Measurements from ENCODE around the gene CNIH1.
"Not testable (repeated sequence)": the region's sequence is repeated elsewhere in the genome, so short reads cannot be mapped to it uniquely, and the experiment has no call there.

CNIH1 gene

GRCh38 chr14:54465654-54466053, 24.5 kb upstream of the CNIH1 start:
- DNase-seq = no peak

DNA sequence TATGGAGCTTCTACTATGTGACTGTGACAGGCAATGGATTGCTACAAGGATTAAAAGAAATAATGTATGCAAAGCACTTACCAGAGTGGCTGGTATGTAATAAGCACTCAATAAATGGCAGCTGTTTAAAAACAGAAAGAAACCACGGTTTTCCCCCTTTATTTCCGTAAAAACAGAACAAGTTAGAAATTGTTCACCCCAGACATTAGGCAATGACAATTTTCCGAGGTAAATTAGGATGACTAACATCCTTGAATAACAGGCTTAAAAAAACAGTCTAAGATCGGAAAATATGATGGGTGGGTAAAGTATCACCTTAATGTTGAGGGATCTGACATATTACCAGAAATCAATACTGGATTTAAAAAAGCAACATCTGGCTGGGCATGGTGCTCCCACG, 20.9 kb upstream of the CNIH1 start:
- no peak for DNase-seq

DNA sequence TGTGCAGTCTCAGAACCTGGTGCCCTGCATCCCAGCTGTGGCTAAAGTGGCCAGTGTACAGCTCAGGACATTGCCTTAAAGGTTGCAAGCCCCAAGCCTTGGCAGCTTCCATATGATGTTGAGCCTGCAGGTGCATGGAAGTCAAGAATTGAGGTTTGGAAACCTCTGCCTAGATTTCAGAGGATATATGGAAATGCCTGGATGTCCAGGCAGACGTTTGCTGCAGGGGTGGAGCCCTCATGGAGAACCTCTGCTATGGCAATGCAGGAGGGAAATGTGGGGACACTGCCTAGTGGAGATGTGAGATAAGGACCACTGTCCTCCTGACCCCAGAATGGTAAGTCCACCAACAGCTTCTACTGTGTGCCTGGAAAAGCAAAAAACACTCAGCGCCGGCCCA, 17.9 kb upstream of the CNIH1 start:
- no peak for DNase-seq

DNA sequence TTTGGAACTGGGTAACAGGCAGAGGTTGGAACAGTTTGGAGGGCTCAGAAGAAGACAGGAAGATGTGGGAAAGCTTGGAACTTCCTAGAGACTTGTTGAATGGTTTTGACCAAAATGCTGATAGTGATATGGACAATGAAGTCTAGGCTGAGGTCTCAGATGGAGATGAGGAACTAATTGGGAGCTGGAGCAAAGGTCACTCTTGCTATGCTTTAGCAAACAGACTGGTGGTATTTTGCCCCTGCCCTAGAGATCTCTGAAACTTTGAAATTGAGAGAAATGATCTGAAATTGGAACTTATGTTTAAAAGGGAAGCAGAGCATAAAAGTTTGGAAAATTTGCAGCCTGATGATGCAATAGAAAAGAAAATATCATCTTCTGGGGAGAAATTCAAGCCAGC, 17.4 kb upstream of the CNIH1 start:
- not testable (repeated sequence) for DNase-seq

GRCh38 chr14:54457609-54457996, 16.4 kb upstream of the CNIH1 start:
- no peak for DNase-seq

GRCh38 chr14:54456820-54457608, 15.8 kb upstream of the CNIH1 start:
- DNase-seq = not testable (repeated sequence)

DNA sequence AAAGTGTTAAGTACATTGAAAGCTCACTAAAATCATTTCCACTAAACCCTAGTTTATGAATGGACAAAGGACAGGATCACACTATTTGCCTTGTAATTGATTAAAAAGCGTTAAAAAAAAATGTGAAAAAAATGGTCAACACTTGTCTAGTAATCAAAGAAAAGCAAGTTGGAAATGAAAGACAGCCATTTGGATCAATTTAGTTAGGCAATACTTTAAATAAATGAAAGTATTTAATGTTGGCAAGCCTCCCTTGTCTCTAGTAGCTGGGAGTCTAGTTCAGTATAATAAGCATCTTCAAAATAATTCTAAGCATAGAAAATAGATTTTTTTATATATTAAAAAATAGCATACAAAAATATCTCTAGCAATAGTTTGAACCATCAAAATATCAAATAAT, 14.2 kb upstream of the CNIH1 start:
- no peak for DNase-seq

DNA sequence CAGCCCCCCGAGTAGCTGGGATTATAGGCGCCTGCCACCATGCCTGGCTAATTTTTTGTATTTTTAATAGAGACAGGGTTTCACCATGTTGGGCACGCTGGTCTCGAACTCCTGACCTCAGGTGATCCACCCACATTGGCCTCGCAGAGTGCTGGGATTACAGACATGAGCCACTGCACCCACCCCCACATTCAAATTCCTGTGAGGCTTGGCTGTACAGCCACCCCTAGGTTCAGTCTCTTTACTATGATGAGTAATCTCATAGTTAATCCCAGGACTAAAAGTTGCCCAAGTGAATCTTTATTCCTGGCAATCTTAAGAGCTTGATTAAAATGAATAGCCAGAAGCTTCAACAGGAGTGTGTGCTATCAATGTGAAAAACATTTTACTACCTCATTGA, 12.8 kb upstream of the CNIH1 start:
- not testable (repeated sequence) for DNase-seq

DNA sequence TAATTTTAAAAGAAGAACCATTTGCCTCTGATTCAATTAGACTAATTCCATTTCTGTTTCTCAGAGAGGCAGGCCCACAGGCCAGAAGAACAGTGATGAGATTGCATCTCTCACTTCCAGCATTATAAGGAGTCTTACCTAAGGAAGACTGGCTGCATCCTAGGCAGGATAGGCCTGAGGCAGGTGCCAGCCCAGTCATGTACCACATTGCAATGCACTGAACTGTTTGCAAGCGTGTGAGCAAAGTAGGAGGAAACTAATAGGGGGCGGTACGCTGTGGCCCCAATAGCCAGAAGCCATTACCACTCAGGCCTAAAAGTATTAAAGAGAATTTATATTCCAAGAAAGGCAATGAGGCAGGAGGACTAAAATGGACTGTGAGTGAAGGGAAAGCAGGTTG, 12.1 kb upstream of the CNIH1 start:
- no peak for DNase-seq

- DNase-seq = no peak
Observed at GRCh38 chr14:54451961-54452360, 10.8 kb upstream of the CNIH1 start.

DNA sequence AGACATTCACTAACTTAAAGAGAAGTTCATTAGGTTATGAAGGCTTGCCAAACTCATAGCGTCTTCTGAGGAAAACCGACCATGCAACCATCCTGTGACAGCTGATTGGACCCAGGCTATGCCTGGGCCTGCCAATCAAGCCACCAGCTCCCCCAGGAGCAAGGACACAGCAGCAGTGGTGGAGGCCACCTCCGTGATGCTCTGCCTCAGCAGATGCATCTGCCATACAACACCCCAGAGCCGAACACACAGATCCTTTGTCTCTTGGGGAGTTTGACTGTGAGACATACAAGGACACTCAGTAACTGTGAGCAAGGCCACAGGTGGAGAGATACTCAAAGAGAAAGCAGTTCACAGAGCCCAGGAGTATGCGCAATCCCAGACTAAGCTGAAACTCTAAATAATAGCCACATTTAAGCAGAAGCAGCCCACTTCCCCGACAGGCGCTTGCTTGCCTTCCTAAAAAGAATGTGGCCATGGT, 10.0 kb upstream of the CNIH1 start:
- DNase-seq = no peak

DNA sequence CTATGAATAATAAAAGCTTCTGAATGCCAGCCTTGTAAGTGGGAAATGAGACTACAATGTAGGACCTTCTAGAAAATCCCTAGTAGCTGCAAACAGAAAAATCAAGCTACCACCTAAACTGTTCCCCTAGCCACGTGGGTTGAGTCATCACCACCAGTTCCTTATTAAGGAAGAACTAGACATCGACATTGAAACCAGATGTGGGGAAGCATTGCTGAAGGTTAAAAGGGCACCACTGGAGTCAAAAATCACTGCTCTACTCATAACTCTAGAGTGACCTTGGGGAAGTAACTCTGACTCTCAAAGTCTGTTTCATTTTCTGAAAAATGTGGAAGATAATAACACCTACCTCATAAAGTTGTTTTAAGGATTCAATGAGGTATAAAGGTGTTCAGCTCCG, 9.4 kb upstream of the CNIH1 start:
- DNase-seq = no peak

DNA sequence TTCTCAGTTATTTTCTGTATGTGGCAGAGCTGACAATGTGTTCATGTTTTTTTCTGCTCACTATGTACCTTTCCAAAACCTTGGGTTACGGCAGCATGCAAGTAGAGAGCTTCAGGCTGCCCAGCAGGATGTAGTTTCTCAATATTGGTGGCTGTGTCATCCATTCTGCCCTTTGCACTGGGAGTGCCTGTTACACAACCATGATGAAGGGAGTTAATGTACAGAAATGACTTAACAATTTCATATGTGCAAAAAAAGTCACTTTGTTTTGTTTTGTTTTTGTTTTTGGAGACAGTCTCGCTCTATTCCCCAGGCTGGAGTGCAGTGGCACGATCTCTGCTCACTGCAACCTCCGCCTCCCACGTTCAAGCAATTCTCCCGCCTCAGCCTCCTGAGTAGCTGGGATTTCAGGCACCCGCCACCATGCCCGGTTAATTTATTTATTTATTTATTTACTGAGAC, 6.1 kb upstream of the CNIH1 start:
- DNase-seq = no peak

- DNase-seq = peak; percentile 83
Observed at GRCh38 chr14:54446161-54446693, 5.1 kb upstream of the CNIH1 start.

DNA sequence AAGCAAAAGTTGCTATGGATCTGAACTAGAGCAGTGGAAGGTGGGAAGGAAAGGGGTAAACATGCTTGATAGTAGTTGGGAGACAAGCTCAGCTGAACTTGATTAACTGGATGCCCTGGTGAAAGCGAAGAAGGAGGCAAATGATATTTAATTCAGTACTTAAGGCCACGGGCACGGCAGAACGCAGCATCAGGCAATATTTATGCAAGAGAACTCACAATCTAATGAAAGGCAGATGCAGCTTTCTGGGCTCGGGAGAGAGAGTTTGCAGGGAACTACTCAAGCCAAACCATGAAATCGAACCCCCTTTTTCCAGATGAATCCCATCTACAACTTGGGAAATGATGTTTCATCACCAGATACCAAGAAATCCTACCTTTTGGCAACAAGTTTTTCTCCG, 3.5 kb upstream of the CNIH1 start:
- DNase-seq = no peak

DNA sequence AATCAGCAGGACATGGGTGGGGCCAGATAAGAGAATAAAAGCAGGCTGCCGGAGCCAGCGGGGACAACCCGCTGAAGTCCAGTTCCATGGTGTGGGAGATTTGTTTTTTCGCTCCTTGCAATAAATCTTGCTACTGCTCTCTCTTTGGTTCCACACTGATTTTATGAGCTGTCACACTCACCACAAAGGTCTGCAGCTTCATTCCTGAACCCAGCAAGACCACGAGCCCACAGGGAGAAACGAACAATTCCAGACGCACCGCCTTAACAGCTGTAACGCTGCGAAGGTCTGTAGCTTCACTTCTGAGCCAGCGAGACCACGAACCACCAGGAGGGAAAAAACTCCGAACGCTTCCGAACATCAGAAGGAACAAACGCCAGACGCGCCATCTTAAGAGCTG, 2.8 kb upstream of the CNIH1 start:
- no peak for DNase-seq

DNA sequence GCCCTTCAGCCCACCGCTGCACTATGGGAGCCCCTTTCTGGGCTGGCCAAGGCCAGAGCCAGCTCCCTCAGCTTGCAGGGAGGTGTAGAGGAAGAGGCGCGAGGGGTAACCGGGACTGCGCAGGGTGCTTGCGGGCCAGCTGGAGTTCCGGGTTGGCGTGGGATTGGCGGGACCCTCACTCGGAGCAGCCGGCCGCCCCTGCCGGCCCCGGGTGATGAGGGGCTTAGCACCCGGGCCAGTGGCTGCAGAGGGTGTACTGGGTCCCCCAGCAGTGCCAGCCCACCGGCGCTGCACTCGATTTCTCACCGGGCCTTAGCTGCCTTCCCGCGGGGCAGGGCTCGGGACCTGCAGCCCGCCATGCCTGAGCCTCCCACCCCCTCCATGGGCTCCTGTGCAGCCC, 1.8 kb upstream of the CNIH1 start:
- not testable (repeated sequence) for DNase-seq

DNA sequence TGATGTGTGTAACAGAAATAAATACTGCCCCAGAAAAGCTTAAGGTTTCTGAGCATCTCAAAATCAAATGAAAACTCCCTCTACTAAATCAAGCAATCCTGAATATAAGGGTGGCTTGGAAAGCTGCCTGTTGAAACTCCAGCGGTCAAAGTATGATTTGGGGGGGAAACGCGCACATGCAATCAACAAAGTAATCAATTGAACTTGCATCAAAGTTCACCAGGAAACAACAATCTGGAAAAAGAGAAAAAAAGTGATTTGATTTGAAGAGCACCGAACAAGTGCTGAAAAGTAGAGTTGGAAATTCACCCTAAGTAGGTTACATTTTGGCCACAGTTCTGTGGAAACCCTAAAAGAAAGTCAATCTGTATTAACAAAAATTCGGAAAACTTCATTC, 700 bp downstream of the CNIH1 start:
- DNase-seq = no peak

GRCh38 chr14:54440037-54440436, 1.1 kb downstream of the CNIH1 start:
- no peak for DNase-seq

GRCh38 chr14:54438703-54439102, 2.5 kb downstream of the CNIH1 start:
- no peak for DNase-seq

GRCh38 chr14:54437954-54438353, 3.2 kb downstream of the CNIH1 start:
- not testable (repeated sequence) for DNase-seq

GRCh38 chr14:54435500-54435981, 5.6 kb downstream of the CNIH1 start:
- DNase-seq = no peak

GRCh38 chr14:54428527-54428926, 12.6 kb downstream of the CNIH1 start:
- DNase-seq = no peak

DNA sequence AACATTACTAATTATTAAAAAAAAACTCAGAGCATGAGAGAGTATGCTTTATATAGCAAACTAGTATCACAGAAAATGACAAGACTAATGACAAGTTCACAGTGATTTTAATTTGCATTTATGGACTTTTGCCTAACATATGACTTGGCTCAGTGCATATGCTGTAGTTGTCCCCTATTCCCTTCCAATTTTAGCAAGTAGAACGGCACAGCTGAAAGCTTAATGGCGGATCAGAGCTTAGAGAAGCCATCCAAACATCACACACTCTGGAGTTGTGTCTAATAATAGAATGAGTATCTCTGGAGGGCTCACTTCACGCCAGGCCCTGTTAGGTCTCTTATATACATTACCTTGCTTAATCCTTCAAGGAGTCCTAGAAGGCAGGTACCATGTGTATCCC, 13.3 kb downstream of the CNIH1 start:
- no peak for DNase-seq
